Subcutaneous adipose tissue (tissue), 4 donors: ENCODE results near the gene PTPRN2. TPM values are rescaled to one million over a fixed set of nuclear protein-coding genes. Genes with fewer than 3 reads are reported as not detected.

Experiments used
- CTCF ChIP-seq: fragments of 450-650 bp; IDR thresholded peaks from one replicate; pipeline ENCODE4 v1.5.1; 2016; ENCODE audit warnings: low read depth, mild to moderate bottlenecking, control low read depth, antibody characterized with exemption, moderate library complexity
- total RNA-seq, 4 donors: library from RNA; depleted of rRNA; stranded (reverse); fragments of >200 nt; gene quantifications; one replicate each; pipeline ENCODE4 v1.1.0, GENCODE V29; 2016

PTPRN2 gene
- total RNA-seq, 4 donors from 2014 or later = 2.0 to 4.6 (median 3.7) TPM

DNA sequence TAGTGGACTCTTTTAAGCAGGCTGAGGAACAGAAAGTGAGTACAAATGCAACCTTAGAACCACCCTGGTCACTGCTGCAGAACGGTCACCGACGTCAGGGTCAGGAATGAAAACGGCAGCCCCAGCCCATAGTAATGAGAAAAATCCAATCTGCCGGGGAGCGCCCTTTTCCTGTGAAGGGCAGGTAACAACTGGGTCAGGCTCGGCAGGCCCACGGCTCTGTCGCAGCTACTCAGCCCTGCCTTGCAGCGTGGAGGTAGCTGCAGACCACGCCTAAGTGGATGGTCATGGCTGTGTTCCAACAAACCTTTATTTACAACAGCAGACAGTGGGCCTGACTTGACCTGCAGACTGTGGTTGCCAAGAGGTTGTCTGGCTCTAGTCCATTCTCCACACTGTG is 687.6 kb downstream of the PTPRN2 start:
- no peak for TF ChIP-seq CTCF

DNA sequence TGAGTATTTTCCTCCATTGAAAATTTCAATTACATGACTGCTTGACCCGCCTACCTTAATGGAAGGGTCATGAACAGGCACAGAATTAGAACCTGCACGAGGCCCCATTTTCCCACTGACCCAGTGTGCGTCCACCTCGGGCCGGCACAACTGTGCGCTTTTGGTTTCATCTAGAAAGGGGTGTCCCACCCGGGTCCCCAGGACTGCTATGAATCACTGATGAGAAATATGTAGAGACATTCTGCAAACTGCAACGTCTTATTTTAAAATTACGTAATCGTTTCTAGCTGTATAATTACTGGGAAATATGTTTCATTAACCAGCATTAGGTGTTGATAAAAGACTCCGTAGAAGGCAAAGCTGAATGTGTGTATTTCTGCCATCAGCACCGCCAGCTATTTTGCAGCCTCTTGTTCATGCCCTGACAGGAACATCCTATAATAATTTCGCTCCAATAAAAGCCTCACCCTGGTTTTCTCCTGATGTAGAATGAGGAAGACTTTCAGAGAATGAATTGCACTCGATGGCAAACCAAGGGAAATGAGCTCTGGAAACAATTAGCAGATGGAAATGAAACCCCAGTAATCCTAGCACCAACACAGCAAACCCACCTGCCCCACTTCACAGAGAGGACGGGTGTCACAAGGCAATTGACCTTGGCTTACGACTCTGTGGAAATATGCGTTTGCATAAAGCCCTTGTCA is 688.7 kb downstream of the PTPRN2 start:
- no peak for TF ChIP-seq CTCF

DNA sequence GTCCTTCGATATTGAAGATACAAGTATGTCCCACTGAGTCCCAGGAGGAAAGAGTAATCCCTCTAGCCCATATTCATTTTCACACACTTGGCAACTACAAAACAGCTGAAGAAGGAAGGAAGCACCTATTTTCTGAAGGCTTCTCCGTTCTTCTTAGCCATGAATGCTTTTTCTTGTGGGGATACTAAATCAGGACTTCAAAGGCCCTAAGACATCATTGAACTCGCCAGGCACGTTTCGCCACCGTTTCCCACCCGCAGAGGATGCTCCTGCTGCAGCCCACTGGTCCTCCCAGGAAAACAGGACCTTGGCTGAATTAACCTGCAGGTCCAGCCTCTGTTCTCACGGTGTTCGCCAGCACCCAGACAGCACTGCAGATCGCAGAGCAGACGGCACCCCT is 689.4 kb downstream of the PTPRN2 start:
- TF ChIP-seq CTCF = no peak

DNA sequence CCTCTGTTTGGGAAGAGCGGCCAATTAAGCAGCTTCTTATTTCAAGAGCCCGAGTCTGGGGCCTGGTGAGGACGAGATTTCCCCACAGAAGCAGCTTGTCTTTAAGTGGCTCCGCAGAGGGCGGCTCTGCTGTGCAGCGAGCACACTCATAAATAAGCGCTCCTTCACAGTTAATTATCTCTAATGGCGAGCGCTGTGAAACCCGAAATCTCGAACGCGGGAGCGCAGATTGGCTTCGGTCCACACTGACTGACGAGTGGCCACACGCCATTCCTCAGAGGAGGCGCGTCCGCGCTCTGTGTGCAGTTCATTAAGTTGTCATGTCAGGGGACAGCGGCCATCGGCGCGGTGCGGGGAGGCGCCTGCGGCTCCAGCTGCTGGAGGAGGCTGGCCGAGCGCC is 689.9 kb downstream of the PTPRN2 start:
- TF ChIP-seq CTCF = no peak

DNA sequence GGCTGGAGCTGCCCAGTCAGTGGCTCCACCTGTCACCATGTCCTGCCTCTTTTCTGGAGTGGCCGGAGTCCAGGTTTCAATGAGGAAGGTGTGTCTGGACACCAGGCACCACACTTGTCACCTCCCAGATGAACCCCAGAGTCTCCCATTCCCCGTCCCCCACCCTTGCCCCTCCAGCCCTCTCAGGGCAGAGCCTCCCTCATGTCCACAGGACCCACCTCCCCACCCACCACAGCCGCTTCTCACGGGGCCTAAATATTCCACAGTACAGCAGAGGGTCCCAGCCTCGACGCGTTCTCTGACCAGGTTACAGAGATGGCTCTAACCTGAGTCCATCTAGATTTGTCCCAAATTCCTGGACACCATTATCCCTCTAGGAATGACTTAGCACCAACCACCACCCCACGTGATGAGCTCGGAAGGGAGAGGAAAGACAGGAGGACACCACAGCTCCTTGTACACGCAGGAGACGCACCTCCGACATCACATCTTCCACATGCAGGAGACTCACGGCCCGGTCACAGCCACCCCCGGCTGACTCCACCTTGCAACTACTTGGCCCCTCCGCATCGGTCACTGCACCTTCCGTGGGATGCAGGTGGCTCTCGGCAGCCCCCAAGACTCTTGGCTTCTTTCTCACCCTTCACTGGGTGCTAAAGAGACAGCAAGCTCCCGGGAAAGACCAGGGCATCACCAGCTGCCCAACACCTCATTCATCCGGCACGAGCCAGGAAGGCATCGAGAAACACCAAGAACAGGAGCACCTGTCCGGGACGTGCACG is 690.7 kb downstream of the PTPRN2 start:
- no peak for TF ChIP-seq CTCF

DNA sequence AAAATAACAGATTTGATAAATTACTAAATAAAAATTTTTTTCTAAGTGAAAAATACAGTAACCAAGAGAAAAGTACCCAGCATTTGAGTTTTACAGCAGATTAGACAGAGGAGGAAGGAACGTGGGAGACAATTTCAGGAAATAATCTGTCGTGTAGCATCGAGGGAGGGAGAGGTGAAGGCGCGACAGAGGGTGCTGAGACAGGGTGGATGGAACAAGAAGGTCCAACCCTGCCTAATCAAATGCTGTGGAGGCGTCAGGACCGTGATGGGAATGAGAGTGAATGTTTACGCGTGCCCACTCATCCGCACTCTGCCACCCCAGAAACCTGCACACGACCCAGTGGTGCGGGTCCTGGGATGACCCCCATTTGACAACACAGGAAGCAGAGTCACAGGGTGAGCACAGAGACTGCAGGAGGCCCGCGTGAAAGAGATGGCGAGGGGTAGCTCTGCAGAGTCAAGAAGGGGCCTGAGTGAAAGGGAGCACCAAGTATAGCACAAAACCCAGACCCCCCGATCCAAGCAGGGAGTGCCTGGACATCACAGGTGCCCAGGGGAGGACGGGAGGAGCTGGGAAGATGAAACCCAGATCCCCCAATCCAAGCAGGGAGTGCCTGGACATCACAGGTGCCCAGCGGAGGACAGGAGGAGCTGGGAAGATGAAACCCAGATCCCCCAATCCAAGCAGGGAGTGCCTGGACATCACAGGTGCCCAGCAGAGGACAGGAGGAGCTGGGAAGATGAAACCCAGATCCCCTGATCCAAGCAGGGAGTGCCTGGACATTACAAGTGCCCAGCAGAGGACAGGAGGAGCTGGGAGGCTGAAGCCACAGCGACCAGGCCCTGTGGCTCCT is 691.9 kb downstream of the PTPRN2 start:
- TF ChIP-seq CTCF = no peak
